Left ventricle myocardium superior (tissue), 1 donor: ENCODE data around the gene LPAR2. TPM values are rescaled to one million over a fixed set of nuclear protein-coding genes. Genes with fewer than 3 reads are reported as not detected.

Experiments
- ATAC-seq: fragments of 200-7000 bp; cut with Tn5 transposase; one replicate; pipeline ENCODE4 v1.9.1; 2020; ENCODE audit warnings: mild to moderate bottlenecking, moderate library complexity
- DNase-seq: peaks from one replicate; pipeline ENCODE4 v3.0.0-alpha.2; 2020
- intact Hi-C: fragments of 100-400 bp; cut with micrococcal nuclease; formaldehyde crosslinking; loops from one replicate; pipeline ENCODE4 v1.11.0; 2022
- total RNA-seq: library from RNA; stranded (reverse); fragmentation: NEBNext Ultra II Directional; extraction: Animal tissue kit (Norgen Biotek cat#: 25700); gene quantifications from one replicate; pipeline ENCODE4 v1.2.1, GENCODE V29; 2021
- donor health status: DM: no; HTN: yes; CAD: no; lungs with severe emphysema.

LPAR2 gene
- total RNA-seq, 1 donor from 2014 or later: 1.6 TPM

GRCh38 chr19:19655051-19655594, 27.1 kb upstream of the LPAR2 start:
- intact Hi-C loops: no loop called here
- ATAC-seq (no peak), DNase-seq (no peak)

- no peak for DNase-seq
- ATAC-seq: no peak
- intact Hi-C loops: no loop called here
These were observed 26.4 kb upstream of the LPAR2 start for GRCh38 chr19:19654441-19654840.

GRCh38 chr19:19653597-19654147, 25.7 kb upstream of the LPAR2 start:
- no peak for DNase-seq
- no peak for ATAC-seq
- intact Hi-C loops: no loop called here

- DNase-seq (no peak), ATAC-seq (no peak)
- intact Hi-C loops: no loop called here
These were observed 24.7 kb upstream of the LPAR2 start for GRCh38 chr19:19652482-19653295.

- intact Hi-C loops: no loop called here
- DNase-seq (peak; percentile 78), ATAC-seq (peak; percentile 78)
These were observed 23.1 kb upstream of the LPAR2 start for GRCh38 chr19:19651076-19651475.

GRCh38 chr19:19650331-19650730, 22.3 kb upstream of the LPAR2 start:
- DNase-seq (no peak), ATAC-seq (no peak)
- intact Hi-C loops: no loop called here

GRCh38 chr19:19649580-19649995, 21.6 kb upstream of the LPAR2 start:
- no peak for DNase-seq
- ATAC-seq: no peak
- intact Hi-C loops: no loop called here

GRCh38 chr19:19649155-19649554, 21.1 kb upstream of the LPAR2 start:
- intact Hi-C loops: no loop called here
- ATAC-seq: no peak

GRCh38 chr19:19647037-19647835, 19.2 kb upstream of the LPAR2 start:
- DNase-seq (no peak), ATAC-seq (no peak)
- intact Hi-C loops: no loop called here

More at GRCh38 chr19:19649155-19649554, 21.1 kb upstream of the LPAR2 start:
- DNase-seq: no peak

- intact Hi-C loops: no loop called here
- DNase-seq (no peak), ATAC-seq (no peak)
These were observed 17.3 kb upstream of the LPAR2 start for GRCh38 chr19:19645233-19645870.

GRCh38 chr19:19644054-19644388, 16.0 kb upstream of the LPAR2 start:
- no peak for ATAC-seq
- no peak for DNase-seq
- intact Hi-C loops: no loop called here

- DNase-seq (peak; percentile 89), ATAC-seq (peak; percentile 89)
- intact Hi-C loops: no loop called here
These were observed 15.4 kb upstream of the LPAR2 start, which contains the start of gene GMIP for GRCh38 chr19:19643158-19644053. Gene GMIP (minus strand): TSS chr19:19643657. CDS start chr19:19643529, 128 bp downstream.

GRCh38 chr19:19642506-19643157, 14.6 kb upstream of the LPAR2 start:
- ATAC-seq (peak; percentile 2), DNase-seq (no peak)
- intact Hi-C loops: no loop called here

GRCh38 chr19:19637523-19638251, 9.7 kb upstream of the LPAR2 start:
- ATAC-seq: no peak
- intact Hi-C loops: no loop called here
- DNase-seq: no peak

GRCh38 chr19:19637186-19637522, 9.1 kb upstream of the LPAR2 start:
- ATAC-seq (no peak), DNase-seq (no peak)
- intact Hi-C loops: no loop called here

GRCh38 chr19:19636573-19637185, 8.7 kb upstream of the LPAR2 start:
- intact Hi-C loops: no loop called here
- ATAC-seq: no peak
- no peak for DNase-seq

- no peak for DNase-seq
- no peak for ATAC-seq
- intact Hi-C loops: no loop called here
These were observed 7.3 kb upstream of the LPAR2 start for GRCh38 chr19:19635313-19635702.
